Measurements from ENCODE around the gene GFAP.

The GFAP gene

DNA sequence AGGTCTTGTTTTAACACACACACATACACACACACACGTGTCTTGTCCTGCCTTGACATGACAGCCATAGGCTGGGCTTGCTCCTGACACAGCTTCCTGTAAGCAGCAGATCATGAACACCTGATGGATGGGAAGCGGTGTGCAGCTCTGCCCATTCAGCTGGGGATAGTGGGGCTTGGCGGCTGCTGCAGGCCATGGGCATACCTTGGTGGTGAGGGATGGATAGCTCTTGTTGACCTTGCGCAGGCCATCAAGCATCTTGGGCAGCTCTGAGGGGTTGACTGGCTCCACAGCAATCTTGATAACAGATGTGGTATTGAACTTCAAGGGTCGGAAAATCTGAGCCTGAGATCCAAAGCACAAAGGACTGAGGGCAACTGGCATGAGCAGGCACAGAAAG is 55.6 kb downstream of the GFAP start:
- DNase-seq: no peak

DNA sequence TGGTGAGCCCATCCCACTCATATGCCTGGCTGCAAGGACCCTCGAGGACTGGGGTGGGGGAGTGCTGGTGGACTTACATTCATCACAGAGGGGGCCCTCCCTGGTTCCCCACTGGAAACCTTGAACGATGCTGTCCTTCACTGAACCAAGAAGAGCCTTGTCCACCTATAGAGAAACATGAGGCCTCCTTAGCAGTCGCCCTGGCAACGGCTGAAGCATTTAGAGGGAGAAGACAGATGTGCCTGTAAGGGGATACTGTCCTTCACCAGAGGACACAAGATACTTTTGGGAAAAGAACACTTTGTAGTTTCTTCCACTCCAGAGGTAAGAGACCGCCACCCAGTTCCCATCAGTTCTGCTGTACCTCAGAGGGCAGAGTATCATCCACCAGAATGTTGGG is 61.1 kb downstream of the GFAP start:
- DNase-seq: no peak

Measured in central memory CD4-positive, alpha-beta T cell (primary cell).